ENCODE results near the gene MTERF4.

DNA sequence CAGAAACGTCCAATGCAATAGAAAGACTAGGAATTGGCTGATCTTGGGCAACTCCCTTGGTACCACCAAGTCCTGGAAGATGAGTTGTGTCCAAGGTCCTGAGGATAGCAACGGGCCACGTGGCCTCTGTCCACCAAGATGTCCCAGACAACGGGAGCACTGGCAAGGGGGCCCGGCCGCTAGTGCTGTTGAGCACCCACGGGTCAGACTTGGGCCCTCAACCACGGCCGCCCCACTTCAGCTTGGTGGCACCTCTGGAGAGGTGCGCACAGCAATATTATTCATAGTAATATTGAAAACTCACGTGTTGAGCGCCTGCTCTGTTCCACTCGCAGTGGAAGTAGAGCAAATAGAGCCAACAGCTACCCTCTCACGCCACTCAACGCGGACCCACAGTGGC is 28.2 kb upstream of the MTERF4 start:
- TF ChIP-seq CTCF (conservative IDR thresholded peaks at IDR 0.05; ENCODE audit: low read length) (no peak), EZH2phosphoT487 (IDR thresholded peaks at IDR 0.05; ENCODE audit: borderline replicate concordance) (no peak)
